ENCODE data around the gene OR4M2.
"Not testable (repeated sequence)": the region's sequence is repeated elsewhere in the genome, so short reads cannot be mapped to it uniquely, and the experiment has no call there.

Gene OR4M2, protein sequence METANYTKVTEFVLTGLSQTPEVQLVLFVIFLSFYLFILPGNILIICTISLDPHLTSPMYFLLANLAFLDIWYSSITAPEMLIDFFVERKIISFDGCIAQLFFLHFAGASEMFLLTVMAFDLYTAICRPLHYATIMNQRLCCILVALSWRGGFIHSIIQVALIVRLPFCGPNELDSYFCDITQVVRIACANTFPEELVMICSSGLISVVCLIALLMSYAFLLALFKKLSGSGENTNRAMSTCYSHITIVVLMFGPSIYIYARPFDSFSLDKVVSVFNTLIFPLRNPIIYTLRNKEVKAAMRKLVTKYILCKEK

DNA sequence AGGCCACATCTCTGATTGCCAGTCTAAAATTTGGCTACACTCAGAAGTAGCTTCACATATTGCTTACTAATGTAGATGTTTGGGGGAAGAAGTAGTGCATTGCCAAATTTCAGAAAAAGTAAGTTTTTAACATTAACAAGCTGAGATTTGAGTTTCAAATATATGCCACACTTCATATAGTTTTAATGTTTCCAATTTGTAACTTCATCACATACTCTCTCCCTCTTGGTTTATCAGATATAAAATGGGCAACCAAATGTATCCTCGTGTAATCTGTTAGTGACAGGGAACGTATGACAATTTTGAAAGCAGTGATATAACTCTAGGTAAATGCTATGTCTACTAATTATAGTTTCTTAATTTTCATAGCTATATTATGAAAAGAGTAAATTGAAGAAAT lies at the start of gene OR4M2:
Gene OR4M2, plus strand, starts transcription at position 301 of the 400 bp plus-strand sequence. Its CDS starts 98 bp downstream, at position 399.
- H3K36me3 ChIP-seq (ENCODE audit: control insufficient read depth, insufficient read depth, low read length); H3K4me3 ChIP-seq (ENCODE audit: low read length); H3K27me3 ChIP-seq (ENCODE audit: control insufficient read depth, insufficient read depth, low read length); H3K4me1 ChIP-seq (ENCODE audit: control insufficient read depth, insufficient read depth, low read length); H3K27ac ChIP-seq (ENCODE audit: low read depth, low read length); H3K9ac ChIP-seq (ENCODE audit: low read length): not testable (repeated sequence)

DNA sequence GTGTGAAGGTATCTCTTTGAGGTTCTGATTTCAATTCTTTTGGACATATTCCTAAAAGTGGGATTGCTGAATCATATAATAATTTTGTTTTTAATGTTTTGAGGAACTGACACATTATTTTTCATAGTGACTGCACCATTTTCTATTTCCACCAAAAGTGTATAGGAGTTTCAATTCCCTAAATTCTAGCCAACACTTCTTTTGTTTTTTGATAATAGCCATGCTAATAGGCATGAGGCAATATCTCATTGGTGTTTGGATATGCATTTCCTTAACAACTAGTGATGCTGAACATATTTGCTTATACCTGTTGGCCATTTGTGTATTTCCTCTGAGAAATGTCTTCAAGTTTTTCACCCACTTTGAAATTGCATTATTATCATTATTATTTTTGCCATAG lies 11.1 kb upstream of the OR4M2 start:
- not testable (repeated sequence) for H3K4me1 ChIP-seq (ENCODE audit: control insufficient read depth, insufficient read depth, low read length); H3K27me3 ChIP-seq (ENCODE audit: control insufficient read depth, insufficient read depth, low read length); H3K27ac ChIP-seq (ENCODE audit: low read depth, low read length); H3K9ac ChIP-seq (ENCODE audit: low read length); H3K36me3 ChIP-seq (ENCODE audit: control insufficient read depth, insufficient read depth, low read length); H3K4me3 ChIP-seq (ENCODE audit: low read length)

DNA sequence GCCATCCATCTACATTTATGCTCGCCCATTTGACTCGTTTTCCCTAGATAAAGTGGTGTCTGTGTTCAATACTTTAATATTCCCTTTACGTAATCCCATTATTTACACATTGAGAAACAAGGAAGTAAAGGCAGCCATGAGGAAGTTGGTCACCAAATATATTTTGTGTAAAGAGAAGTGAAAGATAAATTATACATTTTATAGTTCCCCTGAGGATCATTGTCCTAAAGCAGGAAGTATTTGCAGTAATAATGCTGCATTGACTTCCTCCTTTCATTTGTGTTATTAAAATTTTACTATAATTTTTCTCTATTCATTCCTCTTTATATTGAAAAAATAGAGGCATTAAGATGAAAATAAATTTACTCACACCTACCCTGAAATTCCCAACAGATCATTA lies 1.1 kb downstream of the OR4M2 start:
- not testable (repeated sequence) for H3K27ac ChIP-seq (ENCODE audit: low read depth, low read length); H3K27me3 ChIP-seq (ENCODE audit: control insufficient read depth, insufficient read depth, low read length)

DNA sequence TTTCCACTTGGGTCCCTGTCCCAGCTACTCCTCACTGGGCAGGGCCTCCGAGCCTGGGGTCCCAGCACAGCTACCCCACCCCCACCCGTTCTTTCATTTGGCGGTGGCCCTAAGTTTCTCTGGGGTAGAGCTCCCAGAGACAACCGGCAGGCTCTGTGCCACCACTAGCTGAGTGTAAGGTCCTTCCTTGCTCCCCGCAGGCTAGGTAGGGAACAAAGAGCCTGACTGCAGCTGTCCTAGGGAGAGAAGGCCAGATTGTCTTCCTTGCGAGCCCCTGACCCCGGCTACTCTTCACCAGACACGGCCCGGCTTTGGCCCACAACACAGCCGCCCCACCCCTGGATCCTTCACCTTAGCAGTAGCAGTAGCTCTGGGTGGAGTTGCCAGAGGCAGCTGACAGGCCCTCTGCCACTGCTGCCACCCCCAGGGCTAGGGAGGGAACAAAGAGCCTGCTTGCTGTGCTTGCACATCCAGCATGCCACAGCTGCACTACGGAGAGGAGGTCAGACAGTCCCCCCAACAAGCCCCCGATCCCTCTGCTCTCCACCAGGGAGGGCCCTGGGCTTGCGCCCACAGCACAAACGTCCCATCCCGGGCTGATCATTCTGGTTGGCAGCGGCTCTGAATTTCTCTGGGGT lies 18.4 kb downstream of the OR4M2 start:
- not testable (repeated sequence) for H3K9ac ChIP-seq (ENCODE audit: low read length); H3K36me3 ChIP-seq (ENCODE audit: control insufficient read depth, insufficient read depth, low read length); H3K27me3 ChIP-seq (ENCODE audit: control insufficient read depth, insufficient read depth, low read length); H3K4me3 ChIP-seq (ENCODE audit: low read length); H3K4me1 ChIP-seq (ENCODE audit: control insufficient read depth, insufficient read depth, low read length); H3K27ac ChIP-seq (ENCODE audit: low read depth, low read length)

More for the DNA sequence above, 1.1 kb downstream of the OR4M2 start:
- not testable (repeated sequence) for H3K36me3 ChIP-seq (ENCODE audit: control insufficient read depth, insufficient read depth, low read length); H3K4me1 ChIP-seq (ENCODE audit: control insufficient read depth, insufficient read depth, low read length); H3K9ac ChIP-seq (ENCODE audit: low read length); H3K4me3 ChIP-seq (ENCODE audit: low read length)

DNA sequence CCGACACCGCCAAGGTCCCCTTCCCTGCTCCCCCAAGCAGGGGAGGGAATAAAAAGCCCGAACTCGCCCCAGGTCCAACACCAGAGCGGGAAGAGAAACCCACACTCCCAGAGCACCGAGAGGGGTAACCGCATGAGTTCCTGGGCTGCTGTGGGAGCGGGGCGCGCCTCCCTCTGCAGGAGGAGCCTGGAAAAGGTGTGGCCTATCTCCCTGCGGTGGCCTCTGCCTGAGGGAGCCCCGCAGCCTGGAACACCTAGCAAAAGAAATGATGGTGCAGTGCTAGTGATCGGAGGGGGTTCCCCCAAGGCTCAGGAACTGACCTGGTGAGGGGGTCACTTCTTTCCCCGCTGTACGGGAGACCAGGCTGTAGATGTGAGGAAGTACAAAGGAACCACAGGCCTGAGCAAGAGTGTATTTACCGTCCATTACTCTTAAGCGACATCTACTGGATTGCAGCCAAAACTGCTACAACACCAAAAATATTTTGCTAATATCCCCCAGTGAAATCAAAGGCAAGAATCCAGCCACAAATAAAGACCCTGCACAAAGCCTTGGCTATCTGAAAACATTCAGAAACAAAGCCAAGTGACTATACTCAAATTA lies 19.1 kb downstream of the OR4M2 start:
- not testable (repeated sequence) for H3K27me3 ChIP-seq (ENCODE audit: control insufficient read depth, insufficient read depth, low read length); H3K4me3 ChIP-seq (ENCODE audit: low read length); H3K9ac ChIP-seq (ENCODE audit: low read length); H3K4me1 ChIP-seq (ENCODE audit: control insufficient read depth, insufficient read depth, low read length); H3K27ac ChIP-seq (ENCODE audit: low read depth, low read length); H3K36me3 ChIP-seq (ENCODE audit: control insufficient read depth, insufficient read depth, low read length)

DNA sequence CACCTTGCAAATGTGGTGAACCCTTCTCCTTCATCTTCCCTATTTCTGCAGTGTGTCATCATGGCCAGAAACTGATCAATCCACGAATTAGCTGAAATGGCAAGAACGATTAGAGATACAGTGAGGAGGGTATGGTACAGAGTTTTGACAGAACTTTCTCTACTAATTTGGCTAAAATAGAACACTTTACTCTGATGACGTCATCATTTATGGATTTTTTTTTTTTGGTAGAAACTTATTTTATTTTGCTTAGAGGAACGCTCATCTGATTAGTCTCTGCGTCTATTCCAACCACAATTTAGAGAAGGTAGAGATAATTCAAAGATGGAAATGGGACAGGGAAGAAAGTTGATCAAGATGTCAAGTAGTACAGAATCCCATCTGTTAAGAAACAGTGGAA lies 41.7 kb downstream of the OR4M2 start:
- H3K27me3 ChIP-seq (ENCODE audit: control insufficient read depth, insufficient read depth, low read length); H3K4me3 ChIP-seq (ENCODE audit: low read length); H3K4me1 ChIP-seq (ENCODE audit: control insufficient read depth, insufficient read depth, low read length); H3K27ac ChIP-seq (ENCODE audit: low read depth, low read length); H3K36me3 ChIP-seq (ENCODE audit: control insufficient read depth, insufficient read depth, low read length); H3K9ac ChIP-seq (ENCODE audit: low read length): not testable (repeated sequence)
